Measurements from ENCODE around the gene TEX29. TPM values are rescaled to one million over a fixed set of nuclear protein-coding genes. Genes with fewer than 3 reads are reported as not detected.

Gene TEX29
- total and polyA plus RNA-seq, 9 of the 15 experiments (the other 6 are each of a cell fraction or from before 2014, with no cell fraction given) = 0.11 TPM; not detected in 7

DNA sequence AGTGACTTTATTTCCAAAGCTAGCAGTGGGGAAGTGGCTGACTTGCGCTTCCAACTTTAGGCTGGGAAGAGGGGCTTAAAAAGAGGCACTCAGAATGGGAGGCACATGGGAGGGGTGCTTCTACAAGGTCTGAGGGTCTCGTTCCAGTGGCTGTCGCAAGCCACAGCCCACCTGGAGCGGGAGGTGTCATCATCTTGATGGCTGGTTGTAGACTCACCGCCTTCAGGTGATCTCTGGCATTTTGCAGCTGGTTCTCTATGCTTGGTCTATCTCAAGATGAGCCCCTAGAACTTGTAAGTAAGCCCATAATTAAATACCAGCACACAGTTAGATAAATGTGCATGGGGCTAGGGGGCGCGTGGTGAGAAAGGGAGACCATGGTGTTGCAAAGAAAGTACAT lies 9.2 kb downstream of the TEX29 start:
- no peaks in the 10 kb centered on the region for H3K9me1 ChIP-seq (ENCODE audit: control insufficient read depth, insufficient read depth, low read length)
- H3K36me3 ChIP-seq (ENCODE audit: control insufficient read depth, insufficient read depth, low read length) = no peaks in the 10 kb centered on the region
- H2AFZ ChIP-seq (ENCODE audit: low read depth, low read length) = no peak overlapping the region
- no peaks in the 10 kb centered on the region for H4K20me1 ChIP-seq (replicated peaks; ENCODE audit: control insufficient read depth, insufficient read depth, low read length)
- DNase-seq (ENCODE audit: extremely low read depth in 1 of 4, low spot score in 3 of 4) = no peak
- ATAC-seq = no peak
- H3K9me3 ChIP-seq (replicated peaks; ENCODE audit: control insufficient read depth, insufficient read depth, low read depth, low read length) = no peaks in the 10 kb centered on the region
- no peak for TF ChIP-seq CCAR2 (IDR thresholded peaks at IDR 0.05; ENCODE audit: low read depth, low read length)
- TF ChIP-seq ZNF778 (CRISPR knock-in tag; IDR thresholded peaks at IDR 0.05) = no peak
- TF ChIP-seq CBFA2T3 (IDR thresholded peaks at IDR 0.05) = no peak
- TF ChIP-seq PTRF (tag; IDR thresholded peaks at IDR 0.05) = no peak
- no peak for TF ChIP-seq E2F1 (CRISPR knock-in tag; IDR thresholded peaks at IDR 0.05)
- no peak for TF ChIP-seq DLX4 (CRISPR knock-in tag; IDR thresholded peaks at IDR 0.05)
- TF ChIP-seq CSDE1 (IDR thresholded peaks at IDR 0.05) = no peak
- no peak overlapping the region for H3K27ac ChIP-seq (ENCODE audit: extremely low read depth, low read depth, low read length)
- peaks cover 3 to 54% of the 10 kb centered on the region in 2 experiments for H3K27me3 ChIP-seq (ENCODE audit: control insufficient read depth in 2 of 2, insufficient read depth in 2 of 2, low read length in 2 of 2)
- CTCF ChIA-PET (ENCODE audit: low intra/inter-chr PET ratio) = no interaction called here
- FAIRE-seq = no peak
- in situ Hi-C loops (cut with MboI) = no loop called here
- no peak overlapping the region for H3K9ac ChIP-seq (ENCODE audit: insufficient read depth in 1 of 2, low read depth in 2 of 2, low read length in 2 of 2)
- no TSS peak for BruUV-seq (replicated peaks)
- H3K4me1 ChIP-seq (replicated peaks in 1 of 2; ENCODE audit: control insufficient read depth in 2 of 2, insufficient read depth in 2 of 2, low read length in 2 of 2) = no peaks in the 10 kb centered on the region; a peak in 1 of 5 replicates
- WGBS (ENCODE audit: insufficient coverage, low coverage, missing lambda C conversion rate) = 0% methylated on average over 7 of the region's 7 CpGs
- POLR2A ChIA-PET = no interaction called here
- no peak overlapping the region for H3K4me3 ChIP-seq
- no peaks in the 10 kb centered on the region for H3K79me2 ChIP-seq (ENCODE audit: control insufficient read depth, insufficient read depth, low read length)
- intact Hi-C loops (cut with micrococcal nuclease) = no loop called here
- no peak overlapping the region for H3K4me2 ChIP-seq (ENCODE audit: insufficient read depth, low read length)

All from K562 (cell line).